Measurements from ENCODE around the gene USP25.

- TF ChIP-seq CTCF (IDR thresholded peaks at IDR 0.05; ENCODE audit: low read depth, low read length) (no peak), POLR2A (IDR thresholded peaks at IDR 0.05; ENCODE audit: extremely low read depth, insufficient read length) (no peak)
Observed at GRCh38 chr21:15682186-15682895, 47.4 kb upstream of the USP25 start.
